K562 (cell line): ENCODE measurements around the gene SPRR2A. TPM values are rescaled to one million over a fixed set of nuclear protein-coding genes. Genes with fewer than 3 reads are reported as not detected.
A peak's percentile ranks its signal among the peaks of the same experiment; 100 is the strongest.

Experiments
- CBX2 ChIP-seq: fragments of 200-600 bp; sonication (generic); IDR thresholded peaks from one replicate; pipeline ENCODE4 v1.6.1; 2012; ENCODE audit warnings: mild to moderate bottlenecking, low read length, inconsistent platforms; ENCODE audit not compliant: insufficient read depth, poor library complexity, severe bottlenecking
- FOXM1 ChIP-seq, 2 experiments: fragments of 450-650 bp in 1 of 2; sonication (generic) in 1 of 2; formaldehyde crosslinking in 1 of 2; IDR thresholded peaks; 2 replicates each; pipeline versions ENCODE4 v1.6.1 to v1.9.0; 2017 to 2022; ENCODE audit warnings: low read depth in 2 of 2, mild to moderate bottlenecking in 2 of 2, missing genetic modification reagents in 1 of 2, moderate library complexity in 1 of 2
- FOXP1 ChIP-seq: sonication (generic); formaldehyde crosslinking; IDR thresholded peaks from 2 replicates; pipeline ENCODE4 v1.8.0; 2022; ENCODE audit warnings: mild to moderate bottlenecking, missing genetic modification reagents
- MAFF ChIP-seq: IDR thresholded peaks from 2 replicates; pipeline ENCODE4 v1.6.1; 2012; ENCODE audit warnings: low read length, improper control_type of control experiment
- MXI1 ChIP-seq: IDR thresholded peaks from 2 replicates; pipeline ENCODE4 v1.6.1; 2011; ENCODE audit warnings: low read depth, mild to moderate bottlenecking, improper control_type of control experiment, low read length
- polyA plus RNA-seq, 8 experiments: library from polyadenylated mRNA; depleted of rRNA in 4 of 8; stranded (reverse) in 5 of 8; unstranded in 3 of 8; fragments of >200 nt; fragmentation: Nextera tagmentation in 2 of 8; fragmentation: Illumina TruSeq in 1 of 8; extraction: Ambion mirVana in 2 of 8; extraction: Trizol in 1 of 8; gene quantifications; 2 replicates each; pipeline versions ENCODE4 v1.2.1 to v1.2.3, GENCODE V29; 2011 to 2014; ENCODE audit warnings: inconsistent platforms in 1 of 8, missing spikeins in 1 of 8
- total RNA-seq, 7 experiments: library from RNA; depleted of rRNA in 6 of 7; stranded (reverse); fragments of >200 nt in 6 of 7; fragmentation: Illumina TruSeq in 2 of 7; extraction: Trizol in 2 of 7; gene quantifications; 2 replicates each; pipeline versions ENCODE4 v1.2.1 to v1.2.3, GENCODE V29; 2011 to 2021; ENCODE audit warnings: low replicate concordance in 1 of 7
- TF ChIP-seq, protein P1 (sequence below): fragments of 250-450 bp; sonication (Bioruptor Pico); IDR thresholded peaks from 2 replicates; pipeline ENCODE4 v1.4.0; 2020
- TF ChIP-seq, protein P2 (sequence below), 2 experiments: fragments of 450-650 bp; formaldehyde crosslinking in 1 of 2; IDR thresholded peaks; 2 replicates each; pipeline versions ENCODE4 v1.4.0 to v1.6.1; 2014 to 2020; ENCODE audit warnings: mild to moderate bottlenecking in 2 of 2, borderline replicate concordance in 1 of 2, low read depth in 1 of 2
- TF ChIP-seq, protein P3 (sequence below): sonication (generic); formaldehyde crosslinking; IDR thresholded peaks from 2 replicates; pipeline ENCODE4 v1.5.0; 2020; ENCODE audit warnings: missing genetic modification reagents
- TF ChIP-seq, protein P4 (sequence below): fragments of 250-450 bp; sonication (Bioruptor Pico); IDR thresholded peaks from 2 replicates; pipeline ENCODE4 v1.5.0; 2020; ENCODE audit warnings: mild to moderate bottlenecking

The SPRR2A gene
- total and polyA plus RNA-seq, 9 of the 15 experiments (the other 6 are each of a cell fraction or from before 2014, with no cell fraction given) = 0.17 TPM; not detected in 8

DNA sequence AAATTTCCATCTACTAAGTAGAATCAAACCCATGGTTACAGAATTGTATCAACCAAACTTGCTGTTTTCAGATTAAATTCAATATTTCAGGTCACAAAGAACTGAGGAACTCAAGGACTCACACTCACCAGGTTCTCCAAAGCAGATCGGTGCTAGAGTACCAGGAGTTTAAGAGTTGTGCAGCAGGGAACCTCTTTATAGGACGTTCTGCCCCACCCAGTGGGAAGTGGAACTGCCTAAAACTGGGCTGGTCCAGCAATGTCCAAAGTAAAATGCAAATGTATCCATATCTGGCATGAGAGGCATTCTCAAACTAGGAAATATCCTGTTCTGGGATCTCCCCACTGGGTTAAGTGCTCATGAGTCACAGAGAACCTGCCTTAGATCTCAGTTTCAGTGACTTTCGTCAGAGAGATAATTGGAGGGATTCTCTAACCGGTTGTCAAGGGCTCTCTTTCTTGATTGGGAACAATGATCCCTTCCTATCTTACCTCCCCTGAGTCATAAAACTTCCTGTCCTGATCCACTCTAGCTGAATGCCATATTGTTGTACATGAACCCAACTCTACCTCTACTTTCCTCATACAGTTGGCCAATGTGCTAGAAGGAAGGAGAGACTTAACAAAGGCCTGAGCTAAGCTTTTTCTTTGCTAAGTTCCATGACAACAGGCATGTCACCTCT, 16.2 kb downstream of the SPRR2A start, which contains the start of gene SPRR2D (continued):
- TF ChIP-seq, protein P1, sequence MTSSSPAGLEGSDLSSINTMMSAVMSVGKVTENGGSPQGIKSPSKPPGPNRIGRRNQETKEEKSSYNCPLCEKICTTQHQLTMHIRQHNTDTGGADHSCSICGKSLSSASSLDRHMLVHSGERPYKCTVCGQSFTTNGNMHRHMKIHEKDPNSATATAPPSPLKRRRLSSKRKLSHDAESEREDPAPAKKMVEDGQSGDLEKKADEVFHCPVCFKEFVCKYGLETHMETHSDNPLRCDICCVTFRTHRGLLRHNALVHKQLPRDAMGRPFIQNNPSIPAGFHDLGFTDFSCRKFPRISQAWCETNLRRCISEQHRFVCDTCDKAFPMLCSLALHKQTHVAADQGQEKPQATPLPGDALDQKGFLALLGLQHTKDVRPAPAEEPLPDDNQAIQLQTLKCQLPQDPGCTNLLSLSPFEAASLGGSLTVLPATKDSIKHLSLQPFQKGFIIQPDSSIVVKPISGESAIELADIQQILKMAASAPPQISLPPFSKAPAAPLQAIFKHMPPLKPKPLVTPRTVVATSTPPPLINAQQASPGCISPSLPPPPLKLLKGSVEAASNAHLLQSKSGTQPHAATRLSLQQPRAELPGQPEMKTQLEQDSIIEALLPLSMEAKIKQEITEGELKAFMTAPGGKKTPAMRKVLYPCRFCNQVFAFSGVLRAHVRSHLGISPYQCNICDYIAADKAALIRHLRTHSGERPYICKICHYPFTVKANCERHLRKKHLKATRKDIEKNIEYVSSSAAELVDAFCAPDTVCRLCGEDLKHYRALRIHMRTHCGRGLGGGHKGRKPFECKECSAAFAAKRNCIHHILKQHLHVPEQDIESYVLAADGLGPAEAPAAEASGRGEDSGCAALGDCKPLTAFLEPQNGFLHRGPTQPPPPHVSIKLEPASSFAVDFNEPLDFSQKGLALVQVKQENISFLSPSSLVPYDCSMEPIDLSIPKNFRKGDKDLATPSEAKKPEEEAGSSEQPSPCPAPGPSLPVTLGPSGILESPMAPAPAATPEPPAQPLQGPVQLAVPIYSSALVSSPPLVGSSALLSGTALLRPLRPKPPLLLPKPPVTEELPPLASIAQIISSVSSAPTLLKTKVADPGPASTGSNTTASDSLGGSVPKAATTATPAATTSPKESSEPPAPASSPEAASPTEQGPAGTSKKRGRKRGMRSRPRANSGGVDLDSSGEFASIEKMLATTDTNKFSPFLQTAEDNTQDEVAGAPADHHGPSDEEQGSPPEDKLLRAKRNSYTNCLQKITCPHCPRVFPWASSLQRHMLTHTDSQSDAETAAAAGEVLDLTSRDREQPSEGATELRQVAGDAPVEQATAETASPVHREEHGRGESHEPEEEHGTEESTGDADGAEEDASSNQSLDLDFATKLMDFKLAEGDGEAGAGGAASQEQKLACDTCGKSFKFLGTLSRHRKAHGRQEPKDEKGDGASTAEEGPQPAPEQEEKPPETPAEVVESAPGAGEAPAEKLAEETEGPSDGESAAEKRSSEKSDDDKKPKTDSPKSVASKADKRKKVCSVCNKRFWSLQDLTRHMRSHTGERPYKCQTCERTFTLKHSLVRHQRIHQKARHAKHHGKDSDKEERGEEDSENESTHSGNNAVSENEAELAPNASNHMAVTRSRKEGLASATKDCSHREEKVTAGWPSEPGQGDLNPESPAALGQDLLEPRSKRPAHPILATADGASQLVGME (CRISPR knock-in tag) = no peak
- TF ChIP-seq, protein P2, sequence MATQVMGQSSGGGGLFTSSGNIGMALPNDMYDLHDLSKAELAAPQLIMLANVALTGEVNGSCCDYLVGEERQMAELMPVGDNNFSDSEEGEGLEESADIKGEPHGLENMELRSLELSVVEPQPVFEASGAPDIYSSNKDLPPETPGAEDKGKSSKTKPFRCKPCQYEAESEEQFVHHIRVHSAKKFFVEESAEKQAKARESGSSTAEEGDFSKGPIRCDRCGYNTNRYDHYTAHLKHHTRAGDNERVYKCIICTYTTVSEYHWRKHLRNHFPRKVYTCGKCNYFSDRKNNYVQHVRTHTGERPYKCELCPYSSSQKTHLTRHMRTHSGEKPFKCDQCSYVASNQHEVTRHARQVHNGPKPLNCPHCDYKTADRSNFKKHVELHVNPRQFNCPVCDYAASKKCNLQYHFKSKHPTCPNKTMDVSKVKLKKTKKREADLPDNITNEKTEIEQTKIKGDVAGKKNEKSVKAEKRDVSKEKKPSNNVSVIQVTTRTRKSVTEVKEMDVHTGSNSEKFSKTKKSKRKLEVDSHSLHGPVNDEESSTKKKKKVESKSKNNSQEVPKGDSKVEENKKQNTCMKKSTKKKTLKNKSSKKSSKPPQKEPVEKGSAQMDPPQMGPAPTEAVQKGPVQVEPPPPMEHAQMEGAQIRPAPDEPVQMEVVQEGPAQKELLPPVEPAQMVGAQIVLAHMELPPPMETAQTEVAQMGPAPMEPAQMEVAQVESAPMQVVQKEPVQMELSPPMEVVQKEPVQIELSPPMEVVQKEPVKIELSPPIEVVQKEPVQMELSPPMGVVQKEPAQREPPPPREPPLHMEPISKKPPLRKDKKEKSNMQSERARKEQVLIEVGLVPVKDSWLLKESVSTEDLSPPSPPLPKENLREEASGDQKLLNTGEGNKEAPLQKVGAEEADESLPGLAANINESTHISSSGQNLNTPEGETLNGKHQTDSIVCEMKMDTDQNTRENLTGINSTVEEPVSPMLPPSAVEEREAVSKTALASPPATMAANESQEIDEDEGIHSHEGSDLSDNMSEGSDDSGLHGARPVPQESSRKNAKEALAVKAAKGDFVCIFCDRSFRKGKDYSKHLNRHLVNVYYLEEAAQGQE (IDR thresholded peaks at IDR 0.05; ENCODE audit: borderline replicate concordance) = peak; percentile 96
- TF ChIP-seq, protein P2 (CRISPR knock-in tag; IDR thresholded peaks at IDR 0.05; ENCODE audit: low read depth) = no peak
- no peak for TF ChIP-seq MAFF
- no peak for TF ChIP-seq CBX2
- TF ChIP-seq, protein P3, sequence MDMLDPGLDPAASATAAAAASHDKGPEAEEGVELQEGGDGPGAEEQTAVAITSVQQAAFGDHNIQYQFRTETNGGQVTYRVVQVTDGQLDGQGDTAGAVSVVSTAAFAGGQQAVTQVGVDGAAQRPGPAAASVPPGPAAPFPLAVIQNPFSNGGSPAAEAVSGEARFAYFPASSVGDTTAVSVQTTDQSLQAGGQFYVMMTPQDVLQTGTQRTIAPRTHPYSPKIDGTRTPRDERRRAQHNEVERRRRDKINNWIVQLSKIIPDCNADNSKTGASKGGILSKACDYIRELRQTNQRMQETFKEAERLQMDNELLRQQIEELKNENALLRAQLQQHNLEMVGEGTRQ (CRISPR knock-in tag) = no peak
- TF ChIP-seq MXI1 = no peak
- no peak for TF ChIP-seq FOXP1 (CRISPR knock-in tag)
- TF ChIP-seq, protein P4, sequence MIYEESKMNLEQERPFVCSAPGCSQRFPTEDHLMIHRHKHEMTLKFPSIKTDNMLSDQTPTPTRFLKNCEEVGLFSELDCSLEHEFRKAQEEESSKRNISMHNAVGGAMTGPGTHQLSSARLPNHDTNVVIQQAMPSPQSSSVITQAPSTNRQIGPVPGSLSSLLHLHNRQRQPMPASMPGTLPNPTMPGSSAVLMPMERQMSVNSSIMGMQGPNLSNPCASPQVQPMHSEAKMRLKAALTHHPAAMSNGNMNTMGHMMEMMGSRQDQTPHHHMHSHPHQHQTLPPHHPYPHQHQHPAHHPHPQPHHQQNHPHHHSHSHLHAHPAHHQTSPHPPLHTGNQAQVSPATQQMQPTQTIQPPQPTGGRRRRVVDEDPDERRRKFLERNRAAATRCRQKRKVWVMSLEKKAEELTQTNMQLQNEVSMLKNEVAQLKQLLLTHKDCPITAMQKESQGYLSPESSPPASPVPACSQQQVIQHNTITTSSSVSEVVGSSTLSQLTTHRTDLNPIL (CRISPR knock-in tag) = no peak
- TF ChIP-seq FOXM1 (IDR thresholded peaks at IDR 0.05; ENCODE audit: low read depth) = no peak
- TF ChIP-seq FOXM1 (CRISPR knock-in tag; IDR thresholded peaks at IDR 0.05; ENCODE audit: low read depth) = no peak
